ENCODE results near the gene ITSN1.

The ITSN1 gene

DNA sequence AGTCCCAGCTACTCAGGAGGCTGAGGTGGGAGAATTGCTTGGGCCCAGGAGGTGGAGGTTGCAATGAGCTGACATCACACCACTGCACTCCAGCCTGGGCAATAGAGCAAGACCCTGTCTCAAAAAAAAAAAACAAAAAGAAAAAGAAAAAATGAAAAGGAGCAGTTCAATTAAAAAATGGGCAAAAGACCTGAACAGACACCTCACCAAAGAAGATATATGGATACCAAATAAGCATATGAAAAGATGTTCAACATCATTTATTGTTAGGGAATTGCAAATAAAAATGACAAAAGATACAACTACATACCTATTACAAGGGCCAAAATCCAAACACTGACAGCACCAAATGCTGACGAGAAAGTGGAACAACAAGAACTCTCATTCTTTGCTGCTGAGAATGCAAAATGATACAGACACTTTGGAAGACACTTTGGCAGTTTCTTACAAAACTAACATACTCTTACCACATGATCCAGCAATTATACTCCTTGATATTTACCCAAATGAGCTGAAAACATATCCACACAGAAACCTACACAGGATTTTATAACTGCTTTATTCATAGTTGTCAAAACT is 302.0 kb downstream of the ITSN1 start:
- Histone ChIP-seq H3K9ac (ENCODE audit: low read depth, low read length) (no peak overlapping the region), H3K27me3 (ENCODE audit: control insufficient read depth, insufficient read depth, low read length) (no peaks in the 10 kb centered on the region), H3K4me3 (ENCODE audit: low read length) (no peak overlapping the region), H3K4me1 (ENCODE audit: control insufficient read depth, insufficient read depth, low read length) (peaks cover 28% of the 10 kb centered on the region), H3K36me3 (ENCODE audit: insufficient read depth, low read length) (no peaks in the 10 kb centered on the region), H3K9me3 (replicated peaks; ENCODE audit: low read length) (no peaks in the 10 kb centered on the region), H3K4me2 (ENCODE audit: low read length) (no peak overlapping the region)

DNA sequence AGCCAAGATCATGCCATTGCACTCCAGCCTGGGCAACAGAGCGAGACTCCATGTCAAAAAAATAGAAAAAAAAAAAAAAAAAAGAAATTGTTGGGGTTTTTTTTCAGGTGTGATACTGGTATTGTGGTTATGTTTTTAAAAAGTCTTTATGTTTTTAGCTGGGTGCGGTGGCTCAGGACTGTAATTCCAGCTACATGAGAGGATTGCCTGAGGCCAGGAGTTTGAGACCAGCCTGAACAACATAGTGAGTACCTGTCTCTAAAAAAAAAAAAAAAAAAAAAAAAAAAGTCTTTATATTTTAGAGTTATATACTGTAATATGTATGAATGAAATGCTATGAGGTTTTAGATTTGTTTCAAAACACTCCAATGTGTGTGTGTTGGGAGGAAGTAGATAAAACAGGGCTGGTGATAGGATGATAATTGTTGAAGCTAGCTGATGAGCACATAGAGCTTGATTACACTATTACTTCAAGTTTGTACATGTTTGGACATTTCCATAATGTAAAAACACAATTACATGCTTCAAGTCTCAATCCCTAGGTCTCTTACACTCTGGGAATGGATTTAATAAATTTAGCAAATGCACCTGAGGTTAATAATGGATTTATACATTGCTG is 303.5 kb downstream of the ITSN1 start:
- H3K9ac ChIP-seq (ENCODE audit: low read depth, low read length), result no peak overlapping the region
- no peak overlapping the region for H3K4me3 ChIP-seq (ENCODE audit: low read length)
- H3K36me3 ChIP-seq (ENCODE audit: insufficient read depth, low read length), result no peaks in the 10 kb centered on the region
- peaks cover 25% of the 10 kb centered on the region for H3K4me1 ChIP-seq (ENCODE audit: control insufficient read depth, insufficient read depth, low read length)
- no peaks in the 10 kb centered on the region for H3K9me3 ChIP-seq (replicated peaks; ENCODE audit: low read length)
- H3K27me3 ChIP-seq (ENCODE audit: control insufficient read depth, insufficient read depth, low read length), result no peaks in the 10 kb centered on the region
- no peak overlapping the region for H3K4me2 ChIP-seq (ENCODE audit: low read length)

DNA sequence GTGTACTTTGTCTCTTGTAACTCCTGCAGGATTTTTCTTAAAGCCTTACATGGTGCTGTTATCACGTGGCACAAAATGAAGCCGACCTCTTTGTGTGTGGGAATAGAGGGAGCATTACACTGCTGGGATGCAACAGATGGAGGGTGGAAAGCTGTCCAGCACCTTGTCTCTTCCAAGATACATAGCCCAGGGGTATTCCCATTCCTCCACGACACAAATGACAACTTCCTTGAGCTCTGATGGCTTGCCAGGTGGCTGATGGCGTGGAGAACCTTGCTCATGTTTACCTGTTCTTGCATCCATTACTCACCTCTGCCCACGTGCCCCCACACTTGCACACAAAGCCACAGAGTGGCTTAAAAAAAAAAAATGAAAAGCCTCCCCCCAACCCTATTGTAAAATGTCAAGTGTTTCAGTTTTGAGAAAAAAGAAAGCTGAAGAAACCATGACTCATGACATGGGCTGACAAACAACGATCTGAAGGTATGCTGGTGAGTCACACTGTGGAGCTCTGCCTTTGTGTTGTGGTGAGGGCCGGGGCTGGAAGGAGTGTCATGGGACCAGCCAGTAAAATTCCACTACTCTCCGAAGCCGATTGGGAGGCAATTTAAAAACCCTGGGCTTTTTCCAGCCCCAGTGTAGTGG is 305.3 kb downstream of the ITSN1 start:
- peak overlapping the region; percentile 57 for H3K4me3 ChIP-seq (ENCODE audit: low read length)

DNA sequence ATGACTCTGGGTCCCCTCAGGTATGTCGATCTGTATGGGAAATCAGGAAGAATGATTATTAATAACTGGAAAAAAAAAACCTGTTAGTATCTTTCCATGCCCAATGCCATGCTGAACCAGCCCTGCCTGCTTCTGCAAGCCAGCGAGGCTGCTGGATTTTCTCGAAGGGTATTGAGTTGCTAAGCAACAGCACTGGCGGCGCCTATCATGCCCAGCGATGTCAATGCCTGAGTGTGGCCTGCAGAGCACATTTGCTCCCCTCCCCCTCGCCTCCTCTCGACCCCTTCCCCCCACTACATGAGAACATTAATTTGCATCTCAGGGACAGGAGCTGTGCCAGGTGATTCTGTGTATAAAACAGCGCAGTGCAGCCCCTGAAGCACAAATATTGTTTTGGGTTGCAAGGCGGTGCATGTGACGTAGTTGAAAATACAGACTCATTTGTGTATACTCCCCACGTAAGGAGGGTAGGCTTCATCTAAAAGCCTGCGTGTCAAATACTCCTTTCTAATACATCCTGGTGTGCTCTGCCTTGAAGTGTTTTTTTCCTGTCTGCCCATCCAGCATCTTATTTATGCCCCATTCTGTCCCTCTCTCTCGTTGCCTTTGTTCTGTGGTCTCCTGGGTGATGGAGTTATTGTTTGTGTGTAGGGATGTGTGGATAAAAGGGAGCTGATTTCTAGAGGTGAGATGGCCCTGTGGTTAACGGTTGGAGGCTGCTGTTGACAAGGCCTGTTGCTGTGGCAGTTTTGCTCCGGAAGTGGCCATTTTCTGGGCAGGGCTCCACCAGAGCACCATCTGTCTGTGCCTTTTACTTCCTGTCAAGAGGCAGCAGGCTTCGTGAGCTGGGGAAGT is 306.0 kb downstream of the ITSN1 start:
- Histone ChIP-seq H3K9ac (ENCODE audit: low read depth, low read length) (peak overlapping the region; percentile 31), H3K4me3 (ENCODE audit: low read length) (peak overlapping the region; percentile 37), H3K36me3 (ENCODE audit: insufficient read depth, low read length) (no peaks in the 10 kb centered on the region), H3K4me1 (ENCODE audit: control insufficient read depth, insufficient read depth, low read length) (peaks cover 23% of the 10 kb centered on the region), H3K9me3 (replicated peaks; ENCODE audit: low read length) (no peaks in the 10 kb centered on the region), H3K27me3 (ENCODE audit: control insufficient read depth, insufficient read depth, low read length) (no peaks in the 10 kb centered on the region), H3K4me2 (ENCODE audit: low read length) (peak overlapping the region; percentile 74)

More for the DNA sequence above, 305.3 kb downstream of the ITSN1 start:
- Histone ChIP-seq H3K4me1 (ENCODE audit: control insufficient read depth, insufficient read depth, low read length) (peaks cover 23% of the 10 kb centered on the region), H3K9me3 (replicated peaks; ENCODE audit: low read length) (no peaks in the 10 kb centered on the region), H3K27me3 (ENCODE audit: control insufficient read depth, insufficient read depth, low read length) (no peaks in the 10 kb centered on the region), H3K9ac (ENCODE audit: low read depth, low read length) (peak overlapping the region; percentile 31), H3K36me3 (ENCODE audit: insufficient read depth, low read length) (no peaks in the 10 kb centered on the region), H3K4me2 (ENCODE audit: low read length) (peak overlapping the region; percentile 74)

DNA sequence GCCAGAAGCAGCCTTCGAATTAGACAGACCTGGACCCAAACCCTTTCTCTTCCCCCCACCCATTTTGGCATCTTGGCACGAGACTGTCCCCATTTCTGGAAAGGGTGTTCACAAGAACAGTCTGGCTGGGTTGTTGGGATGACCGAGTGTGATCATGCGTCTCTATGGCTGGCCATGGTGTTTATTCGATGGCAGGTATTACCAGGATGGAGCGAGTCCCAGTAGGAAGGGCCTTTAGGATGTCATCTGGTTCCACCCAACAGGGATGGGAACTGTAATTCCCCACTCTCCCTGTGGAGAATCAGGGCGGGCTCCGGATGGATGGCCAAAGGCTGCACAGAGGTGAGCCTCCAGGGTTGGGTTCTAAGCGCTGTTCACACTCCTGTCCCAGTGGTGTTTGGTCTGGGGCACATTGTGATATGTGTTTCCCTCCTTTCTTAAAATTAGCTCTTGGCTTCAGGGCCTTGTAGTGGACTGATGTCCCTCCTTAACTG is 306.7 kb downstream of the ITSN1 start:
- no peaks in the 10 kb centered on the region for H3K36me3 ChIP-seq (ENCODE audit: insufficient read depth, low read length)
- H3K9ac ChIP-seq (ENCODE audit: low read depth, low read length), result no peak overlapping the region

More for the DNA sequence above, 306.7 kb downstream of the ITSN1 start:
- Histone ChIP-seq H3K9me3 (replicated peaks; ENCODE audit: low read length) (no peaks in the 10 kb centered on the region), H3K4me1 (ENCODE audit: control insufficient read depth, insufficient read depth, low read length) (peaks cover 23% of the 10 kb centered on the region), H3K27me3 (ENCODE audit: control insufficient read depth, insufficient read depth, low read length) (no peaks in the 10 kb centered on the region), H3K4me2 (ENCODE audit: low read length) (no peak overlapping the region), H3K4me3 (ENCODE audit: low read length) (no peak overlapping the region)

Data from skeletal muscle satellite cell (primary cell).